Loucy (cell line): ENCODE measurements around the gene AGR3.

ENCODE experiments used
- CTCF ChIP-seq: fragments of 200-600 bp; sonication (generic); conservative IDR thresholded peaks from 2 replicates; pipeline ENCODE4 v1.5.1; 2014; ENCODE audit warnings: mild to moderate bottlenecking, antibody characterized with exemption, low read length
- EZH2phosphoT487 ChIP-seq: fragments of 200-600 bp; IDR thresholded peaks from 2 replicates; pipeline ENCODE4 v1.6.1; 2018; ENCODE audit warnings: antibody characterized with exemption, mild to moderate bottlenecking, moderate library complexity, borderline replicate concordance

DNA sequence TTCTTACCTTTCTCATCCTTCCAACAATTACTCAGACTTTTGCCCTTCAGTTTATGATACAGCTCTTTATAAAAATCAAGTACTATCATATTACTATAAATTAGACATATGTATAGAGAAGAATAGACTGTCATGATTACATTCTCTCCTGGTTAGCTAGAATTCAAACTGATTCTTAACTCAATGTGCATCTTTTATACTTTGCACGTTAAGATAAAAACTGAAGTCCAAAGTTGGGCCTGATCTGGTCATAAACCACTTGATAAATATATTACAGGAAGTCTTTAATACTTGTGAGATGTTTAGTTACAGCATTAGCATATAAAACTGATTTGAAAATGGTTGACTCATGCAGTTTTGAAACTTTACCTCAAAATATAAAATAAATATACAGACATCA lies 2.6 kb downstream of the AGR3 start:
- TF ChIP-seq CTCF (no peak), EZH2phosphoT487 (no peak)
